Omental fat pad (tissue), 4 donors: Measurements from ENCODE around the gene CATSPER1. TPM values are rescaled to one million over a fixed set of nuclear protein-coding genes. Genes with fewer than 3 reads are reported as not detected.

Experiments
- ATAC-seq: fragments of 150-250 bp; one replicate; pipeline ENCODE4 v1.9.1; 2016; ENCODE audit warnings: mild to moderate bottlenecking, moderate library complexity; ENCODE audit not compliant: low FRiP score
- DNase-seq: peaks from one replicate; pipeline ENCODE4 v3.0.0-alpha.2; 2019; ENCODE audit warnings: low spot score
- CTCF ChIP-seq, 3 donors: fragments of 450-650 bp; IDR thresholded peaks; one replicate each; pipeline ENCODE4 v1.5.1; 2016 to 2017; ENCODE audit warnings: antibody characterized with exemption in 3 of 3, mild to moderate bottlenecking in 3 of 3, moderate library complexity in 2 of 3
- total RNA-seq, 4 donors: library from RNA; depleted of rRNA; stranded (reverse); fragments of >200 nt; gene quantifications; one replicate each; pipeline ENCODE4 v1.1.0, GENCODE V29; 2016

CATSPER1 gene
- total RNA-seq, 4 donors from 2014 or later = 0.24 to 0.69 TPM; not detected in 2

DNA sequence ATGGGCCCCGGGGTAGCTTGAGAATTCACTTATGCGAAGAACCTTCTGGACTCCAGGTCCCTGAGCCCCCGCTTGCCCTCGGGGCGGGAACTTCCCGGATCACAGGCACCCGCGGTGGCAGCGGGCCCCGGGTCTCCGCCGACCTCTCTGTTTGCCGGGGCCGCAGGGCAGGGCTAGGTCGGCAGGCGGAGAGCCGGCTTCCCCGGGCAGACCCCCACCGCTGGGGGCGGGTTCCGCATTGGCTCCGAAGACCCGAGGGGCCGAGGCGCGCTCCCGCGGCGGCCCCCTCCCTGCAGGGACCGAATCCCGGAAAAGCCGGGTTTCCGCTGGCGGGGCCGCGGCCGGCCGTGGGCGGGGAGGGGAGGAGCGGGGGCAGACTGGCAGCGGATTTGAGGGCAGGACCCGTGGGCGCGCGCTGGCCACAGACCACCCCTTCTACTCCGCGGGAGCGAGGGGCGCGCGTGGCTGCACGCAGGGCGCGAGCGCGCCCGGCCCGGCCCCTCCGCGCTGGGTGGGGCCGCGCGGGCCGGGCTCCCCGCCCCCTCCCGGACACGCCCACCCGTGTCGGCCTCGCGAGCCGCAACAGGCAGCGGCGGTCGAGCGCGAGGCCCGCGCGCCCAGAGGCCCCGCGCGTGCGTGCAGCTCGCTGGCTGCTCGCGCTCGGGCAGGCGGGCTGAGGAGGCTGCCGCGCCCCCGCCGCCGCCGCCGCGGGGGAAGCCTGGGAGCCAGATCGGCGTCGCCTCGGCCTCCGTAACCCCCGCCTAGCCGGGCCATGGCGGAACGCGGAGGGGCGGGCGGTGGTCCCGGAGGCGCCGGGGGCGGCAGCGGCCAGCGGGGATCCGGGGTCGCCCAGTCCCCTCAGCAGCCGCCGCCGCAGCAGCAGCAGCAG, 43.7 kb upstream of the CATSPER1 start, which contains the start of gene PACS1:
TSS of gene PACS1 (plus strand) at position 558 of the 889 bp plus-strand sequence. CDS start at position 773, 215 bp downstream.
- no peak for TF ChIP-seq CTCF (IDR thresholded peaks at IDR 0.05)
- no peak for DNase-seq
- ATAC-seq = peak; percentile 81

DNA sequence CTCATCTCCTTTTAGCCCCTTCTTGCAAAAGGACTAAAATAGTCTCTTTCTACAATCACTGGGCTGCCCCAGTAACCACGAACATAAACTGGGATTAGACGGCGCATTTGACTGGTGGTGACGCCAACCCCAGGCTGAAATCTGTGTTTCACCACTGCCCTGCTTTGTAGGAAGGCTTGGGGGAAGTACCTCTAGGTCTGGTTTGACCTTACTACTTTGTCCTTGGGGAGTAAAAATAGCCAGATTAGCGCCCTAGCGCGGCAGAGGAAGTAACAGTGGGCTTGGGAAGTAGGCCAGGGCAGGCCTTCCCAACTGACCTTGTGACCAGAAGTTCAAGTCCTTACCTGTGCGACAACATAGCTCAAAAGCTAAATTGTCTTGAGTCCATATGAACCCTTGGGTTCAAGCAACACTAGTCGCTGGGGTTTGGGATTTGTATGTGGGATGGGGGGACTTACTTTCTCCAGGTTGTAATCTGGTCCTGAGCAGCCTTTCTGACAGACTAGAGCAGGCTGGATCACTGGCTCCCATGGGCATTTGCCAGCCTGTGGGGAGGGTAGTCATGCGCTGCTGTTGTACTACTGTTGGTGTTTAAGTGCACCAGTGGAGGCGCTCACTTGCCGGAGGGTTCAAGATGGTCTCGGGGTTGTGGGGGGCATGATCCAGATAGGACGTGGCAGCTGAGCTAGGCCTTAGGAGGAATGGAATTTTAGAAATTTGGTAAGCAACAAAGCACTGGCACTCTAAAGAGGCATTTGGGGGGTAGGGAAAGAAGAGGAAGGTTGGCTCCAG, 42.8 kb upstream of the CATSPER1 start:
- ATAC-seq (peak; percentile 13), DNase-seq (no peak)
- no peak for TF ChIP-seq CTCF (IDR thresholded peaks at IDR 0.05)

GRCh38 chr11:66068154-66068821, 42.0 kb upstream of the CATSPER1 start:
- ATAC-seq (peak; percentile 37), DNase-seq (peak; percentile 73)
- TF ChIP-seq CTCF (IDR thresholded peaks at IDR 0.05) = peak in 1 of 3 donors; percentile 75

DNA sequence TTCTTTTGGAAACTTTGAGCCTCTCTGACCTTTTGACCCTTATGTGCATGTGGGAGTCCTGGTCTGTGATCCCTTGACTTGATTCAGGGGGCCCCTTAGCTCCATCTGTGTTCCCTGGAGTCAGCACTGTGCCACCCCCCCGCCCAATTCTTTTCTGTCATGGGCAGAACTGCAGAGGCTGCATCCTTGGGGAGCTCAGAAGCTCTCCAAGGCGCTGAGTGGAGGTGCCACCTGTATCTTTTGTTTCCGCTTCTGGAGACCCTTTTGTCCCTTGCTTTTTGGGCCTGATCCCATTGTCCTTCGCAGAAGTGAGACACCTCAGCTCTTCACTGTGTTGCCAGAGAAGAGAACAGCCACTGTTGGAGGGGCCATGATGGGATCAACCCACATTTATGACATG, 41.4 kb upstream of the CATSPER1 start:
- DNase-seq (no peak), ATAC-seq (no peak)
- TF ChIP-seq CTCF (IDR thresholded peaks at IDR 0.05) = no peak

- no peak for DNase-seq
- no peak for TF ChIP-seq CTCF (IDR thresholded peaks at IDR 0.05)
- ATAC-seq = no peak
Measured at GRCh38 chr11:66066751-66067150, 40.5 kb upstream of the CATSPER1 start.

DNA sequence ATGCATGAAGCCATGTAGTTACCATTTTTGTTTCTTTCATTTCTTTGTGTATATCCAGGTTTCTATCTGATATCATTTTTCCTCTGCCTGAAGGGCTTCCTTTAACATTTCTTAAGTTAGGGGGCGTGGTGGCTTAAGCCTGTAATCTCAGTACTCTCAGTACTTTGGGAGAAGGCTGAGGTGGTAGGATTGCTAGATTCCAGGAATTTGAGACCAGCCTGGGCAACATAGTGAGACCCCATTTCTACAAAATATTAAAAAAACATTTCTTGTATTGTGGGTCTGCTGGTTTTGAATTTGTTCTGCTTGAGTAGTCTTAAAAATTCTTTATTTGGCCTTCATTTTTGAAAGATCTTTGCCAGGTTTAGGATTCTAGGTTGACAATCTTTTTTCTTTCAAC, 38.3 kb upstream of the CATSPER1 start:
- DNase-seq (no peak), ATAC-seq (no peak)
- no peak for TF ChIP-seq CTCF (IDR thresholded peaks at IDR 0.05)
